ENCODE data around the gene BTG4.

BTG4 gene

DNA sequence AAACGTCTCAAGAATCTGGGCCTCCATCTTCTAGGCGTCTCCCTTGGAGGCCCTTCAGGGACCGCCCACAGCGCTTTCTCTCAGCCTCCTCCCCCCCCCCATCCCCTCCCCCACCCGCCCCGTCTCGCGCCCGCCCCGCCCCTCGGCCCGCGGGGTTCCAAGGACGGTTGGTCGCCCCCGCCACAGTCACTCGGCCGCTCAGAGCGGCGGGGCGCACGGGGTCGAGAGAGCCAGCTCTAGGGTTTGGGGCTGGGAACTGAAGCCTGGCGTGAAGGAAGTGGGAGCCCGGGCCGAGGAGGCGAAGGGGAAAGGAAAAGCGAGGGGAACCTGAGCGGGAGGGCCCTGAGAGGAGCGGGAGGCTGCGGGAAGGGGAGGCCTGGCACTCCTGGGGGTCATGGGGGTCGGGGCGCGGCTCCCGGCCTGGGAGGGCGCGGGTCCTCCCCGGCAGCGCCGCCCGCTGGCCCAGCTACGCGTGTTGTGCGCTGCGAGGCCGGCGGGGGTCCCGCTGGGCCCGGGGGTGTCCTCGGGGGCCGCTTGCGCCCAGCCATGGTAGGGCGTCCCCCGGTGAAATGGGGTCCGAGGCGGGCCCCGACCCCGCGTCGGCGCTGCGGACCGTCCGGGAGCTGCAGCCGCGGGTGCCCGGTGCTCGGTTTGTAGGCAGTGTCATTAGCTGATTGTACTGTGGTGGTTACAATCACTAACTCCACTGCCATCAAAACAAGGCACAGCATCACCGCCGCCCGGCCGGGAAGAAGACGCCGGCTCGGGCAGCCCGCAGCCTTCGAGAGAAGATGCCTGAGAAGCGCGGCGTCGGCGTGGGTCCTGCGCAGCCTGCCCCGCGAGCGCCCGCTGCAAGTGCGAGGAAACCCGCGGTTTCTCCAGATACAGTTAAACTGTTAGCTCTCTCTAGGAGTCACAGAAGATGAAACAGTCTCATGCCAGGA is at the start of gene BTG4:
Gene BTG4, minus strand, starts transcription at position 91 of the 944 bp plus-strand sequence. CDS start 13,610 bp downstream, outside the sequence.
- peak in 1 of 2 donors; percentile 46 for DNase-seq

GRCh38 chr11:111561791-111562325 is 49.7 kb upstream of the BTG4 start:
- DNase-seq = no peak

DNA sequence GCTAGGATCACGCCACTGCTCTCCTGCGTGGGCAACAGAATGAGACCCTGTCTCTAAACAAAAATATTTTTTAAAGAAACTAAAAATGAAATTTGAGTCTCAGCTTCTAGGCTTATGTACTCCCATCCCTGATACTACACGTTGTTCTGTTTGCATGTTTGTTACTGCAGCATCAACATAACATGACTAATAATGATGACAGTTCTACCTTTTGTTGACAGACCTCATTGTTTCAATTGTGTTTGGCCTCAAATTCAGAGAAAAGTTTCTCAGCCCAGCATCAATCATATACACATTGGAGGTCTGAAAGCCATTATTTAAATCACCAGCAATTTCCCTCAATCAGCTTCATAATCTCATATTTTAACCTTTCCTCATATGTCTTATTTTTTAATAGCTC is 49.1 kb upstream of the BTG4 start:
- no peak for DNase-seq

GRCh38 chr11:111560800-111561199 is 48.6 kb upstream of the BTG4 start:
- no peak for DNase-seq

GRCh38 chr11:111559800-111560464 is 47.7 kb upstream of the BTG4 start:
- DNase-seq = no peak

DNA sequence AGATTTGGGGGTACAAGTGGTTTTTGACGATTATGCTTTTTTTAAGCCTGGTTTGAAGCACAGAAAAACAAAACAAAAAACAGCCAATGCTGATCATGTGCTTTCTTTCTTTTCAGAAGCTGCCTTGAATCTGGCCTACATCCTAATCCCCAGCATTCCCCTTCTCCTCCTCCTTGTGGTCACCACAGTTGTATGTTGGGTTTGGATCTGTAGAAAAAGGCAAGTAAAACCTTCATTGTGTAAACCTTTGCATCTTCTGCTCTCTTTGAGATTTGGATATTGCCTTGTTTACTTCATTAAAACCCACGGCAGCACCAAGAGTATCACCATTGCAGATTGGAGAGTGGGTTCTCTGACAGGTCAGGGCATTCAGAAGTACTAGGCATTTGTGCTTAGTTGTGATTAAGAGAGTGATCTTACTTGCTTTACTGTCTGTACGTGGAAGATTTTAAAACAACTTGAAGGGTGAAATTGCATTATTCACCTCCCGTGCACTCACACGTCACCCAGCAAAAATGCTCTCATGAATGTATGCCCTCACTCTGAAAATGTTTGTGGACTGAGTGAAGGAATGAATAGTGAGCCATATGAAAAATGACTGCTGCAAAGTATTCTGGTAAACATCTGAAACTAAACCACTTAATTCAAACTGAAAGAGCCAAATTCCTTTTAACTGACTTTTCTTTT is 45.4 kb upstream of the BTG4 start:
- no peak for DNase-seq

- DNase-seq = no peak
These were observed 43.1 kb upstream of the BTG4 start for GRCh38 chr11:111555255-111555654.

DNA sequence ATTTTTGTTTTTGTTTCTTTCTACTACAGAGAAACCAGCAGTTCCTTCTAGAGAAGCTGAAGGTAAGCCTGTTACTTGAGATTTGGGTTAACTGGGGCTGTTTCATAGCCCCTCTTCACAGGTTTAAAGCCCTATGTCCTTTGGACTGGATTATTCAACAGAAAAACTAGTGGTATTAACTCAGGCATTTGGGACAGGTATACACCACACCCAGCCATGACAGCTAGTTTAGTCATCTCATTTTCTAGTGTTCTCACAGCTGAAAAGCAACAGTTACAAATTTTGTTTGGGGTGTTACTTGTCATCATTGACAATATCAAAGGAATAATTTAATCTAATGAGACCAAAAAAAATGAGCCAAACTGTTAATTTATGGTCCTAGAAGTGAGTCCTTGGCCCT is 42.3 kb upstream of the BTG4 start:
- DNase-seq = no peak

DNA sequence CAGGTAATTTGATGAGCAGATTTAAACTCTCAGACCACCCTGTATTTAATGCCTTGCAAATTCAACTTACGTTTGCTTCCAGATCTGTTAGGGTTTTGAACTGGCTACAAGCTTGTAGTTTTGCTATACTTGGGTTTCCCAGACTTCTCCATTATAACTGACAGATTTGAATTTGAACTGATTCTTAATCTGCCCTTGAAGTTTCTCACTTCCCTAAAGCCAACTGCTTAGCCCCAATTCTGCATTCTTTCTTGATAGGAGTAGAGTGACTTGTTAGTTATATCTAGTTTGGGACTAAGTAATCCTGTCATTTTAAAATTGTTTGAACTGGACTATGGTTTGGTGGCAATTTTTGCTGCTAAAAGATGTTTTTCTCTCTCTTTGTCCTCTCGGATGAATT is 38.1 kb upstream of the BTG4 start:
- DNase-seq = no peak

GRCh38 chr11:111549869-111550203 is 37.6 kb upstream of the BTG4 start:
- DNase-seq = no peak

- DNase-seq = no peak
These were observed 37.1 kb upstream of the BTG4 start for GRCh38 chr11:111549196-111549868.

DNA sequence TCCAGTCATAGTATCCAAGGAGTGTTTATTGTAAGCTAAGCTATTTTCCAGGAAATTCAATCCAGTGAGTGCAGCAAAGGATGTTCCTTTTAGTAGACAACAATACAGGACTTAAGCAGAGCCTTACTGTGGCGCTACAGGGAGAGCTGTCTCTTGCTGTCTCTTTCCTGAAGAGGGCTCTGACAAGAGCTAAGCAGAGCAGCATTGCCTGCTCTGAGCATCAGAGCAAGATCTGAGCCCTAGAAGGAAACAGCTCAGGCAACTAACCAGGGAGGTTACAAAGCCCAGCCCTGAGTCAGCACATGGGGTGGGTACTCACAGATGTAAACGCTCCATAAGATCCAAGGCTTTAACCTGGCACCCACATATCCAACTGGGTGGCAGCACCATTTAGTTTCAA is 36.3 kb upstream of the BTG4 start:
- DNase-seq = no peak

DNA sequence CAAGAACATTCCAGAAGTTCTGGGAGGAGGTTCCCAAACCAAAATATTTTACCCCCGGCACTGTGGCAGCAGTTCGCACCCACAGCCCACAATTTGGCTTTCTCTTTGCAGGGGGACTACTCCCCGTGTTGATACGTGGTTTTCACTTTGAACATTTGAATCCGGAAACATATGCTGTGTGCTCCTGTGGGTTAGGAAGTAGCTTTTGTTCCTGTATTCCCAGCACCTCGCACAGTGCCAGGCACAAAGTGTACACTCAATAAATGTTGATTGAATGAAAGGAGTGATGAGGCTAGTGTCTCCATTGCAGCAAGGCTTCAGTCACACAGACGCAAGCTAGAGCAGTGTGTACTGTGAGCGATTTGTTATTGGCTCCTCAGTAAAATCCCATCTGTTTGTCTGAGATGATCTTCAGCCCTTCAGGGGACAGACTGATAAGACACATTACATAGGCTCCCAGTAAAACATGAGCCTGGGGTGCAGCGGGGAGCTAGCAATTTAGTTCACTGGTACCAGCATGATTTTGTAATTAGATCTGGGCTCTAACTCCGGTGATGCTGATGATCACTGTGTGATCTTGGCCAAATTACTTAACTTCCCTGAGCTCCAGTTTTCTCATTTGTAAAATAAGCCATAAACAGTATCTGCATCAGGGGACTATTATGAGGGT is 30.6 kb upstream of the BTG4 start:
- DNase-seq = no peak

DNA sequence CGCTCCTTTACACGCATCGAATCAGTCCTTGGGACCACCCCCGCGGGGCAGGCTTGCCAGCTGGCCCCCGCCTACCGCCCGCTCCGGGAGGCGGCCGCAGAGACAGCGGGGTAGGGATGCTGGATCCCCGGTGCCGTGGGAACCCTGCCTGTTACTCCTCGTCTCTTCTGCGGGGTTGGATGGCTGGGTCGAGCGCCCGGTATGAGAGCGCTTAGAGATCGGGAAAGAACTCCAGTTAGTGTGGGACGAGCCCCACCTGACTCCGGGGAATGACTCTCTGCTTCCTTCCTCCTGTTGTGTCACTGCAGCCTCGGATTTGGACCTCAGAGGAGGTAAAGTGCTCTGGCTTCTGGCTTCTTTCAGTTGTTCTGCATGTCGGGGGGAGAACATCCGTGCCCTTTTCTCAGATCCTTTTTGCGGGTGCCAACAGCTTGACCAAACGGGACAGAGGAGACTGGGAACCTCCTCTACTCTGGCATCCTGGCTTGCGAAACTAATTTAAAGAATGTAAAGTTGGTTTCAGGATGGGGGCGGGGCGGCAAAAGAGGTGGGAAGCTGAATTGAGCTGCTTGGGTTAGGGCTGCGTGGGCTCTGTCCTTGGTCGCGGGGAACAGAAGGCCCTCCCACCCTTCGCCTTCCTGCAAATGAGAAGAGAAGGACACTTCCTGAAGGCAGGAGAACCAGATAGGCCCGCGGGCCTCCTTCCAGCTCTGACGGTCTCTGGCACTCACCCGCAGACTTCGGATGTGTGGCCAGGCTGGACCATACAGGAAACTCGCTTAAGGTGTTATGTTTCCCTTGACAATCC is 29.3 kb upstream of the BTG4 start:
- peak in 1 of 2 donors; percentile 16 for DNase-seq

GRCh38 chr11:111540937-111541253 is 28.7 kb upstream of the BTG4 start:
- DNase-seq = no peak

DNA sequence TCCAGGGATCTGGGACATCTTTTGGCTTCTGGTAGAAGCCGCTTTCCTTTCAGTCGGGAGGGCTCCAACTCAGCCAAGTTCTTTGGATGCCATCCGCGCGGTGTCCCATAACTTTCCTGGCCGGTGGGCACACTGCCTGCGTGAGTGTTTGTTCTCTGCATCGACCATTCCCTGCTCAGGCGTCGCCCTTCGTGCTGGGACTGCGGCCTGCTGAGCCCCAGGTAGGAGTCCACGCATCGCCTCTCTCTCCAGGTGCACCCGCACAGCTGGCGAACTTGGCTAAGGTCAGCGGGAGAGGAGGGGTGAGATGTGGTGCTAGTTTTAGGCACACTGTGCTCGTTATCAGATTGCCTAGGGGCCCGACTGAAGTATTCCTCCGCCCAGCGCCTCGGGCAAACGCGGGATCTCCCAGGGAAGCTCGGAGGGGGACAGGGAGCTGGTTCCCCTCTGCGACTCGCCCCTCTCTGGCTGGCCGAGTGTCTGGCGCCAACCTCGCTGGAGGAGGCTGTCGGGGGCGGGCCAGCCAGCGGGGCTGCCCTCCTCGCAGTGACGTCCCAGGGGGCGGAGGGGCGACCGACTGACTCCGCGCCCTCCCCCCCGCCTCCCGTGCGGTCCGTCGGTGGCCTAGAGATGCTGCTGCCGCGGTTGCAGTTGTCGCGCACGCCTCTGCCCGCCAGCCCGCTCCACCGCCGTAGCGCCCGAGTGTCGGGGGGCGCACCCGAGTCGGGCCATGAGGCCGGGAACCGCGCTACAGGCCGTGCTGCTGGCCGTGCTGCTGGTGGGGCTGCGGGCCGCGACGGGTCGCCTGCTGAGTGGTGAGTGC is 28.1 kb upstream of the BTG4 start, which contains the start of gene LAYN:
Gene LAYN, plus strand, starts transcription at position 607 of the 823 bp plus-strand sequence. Its CDS starts 124 bp downstream, at position 731.
- DNase-seq = peak in 1 of 2 donors; percentile 48

GRCh38 chr11:111539426-111540113 is 27.4 kb upstream of the BTG4 start:
- DNase-seq = no peak

DNA sequence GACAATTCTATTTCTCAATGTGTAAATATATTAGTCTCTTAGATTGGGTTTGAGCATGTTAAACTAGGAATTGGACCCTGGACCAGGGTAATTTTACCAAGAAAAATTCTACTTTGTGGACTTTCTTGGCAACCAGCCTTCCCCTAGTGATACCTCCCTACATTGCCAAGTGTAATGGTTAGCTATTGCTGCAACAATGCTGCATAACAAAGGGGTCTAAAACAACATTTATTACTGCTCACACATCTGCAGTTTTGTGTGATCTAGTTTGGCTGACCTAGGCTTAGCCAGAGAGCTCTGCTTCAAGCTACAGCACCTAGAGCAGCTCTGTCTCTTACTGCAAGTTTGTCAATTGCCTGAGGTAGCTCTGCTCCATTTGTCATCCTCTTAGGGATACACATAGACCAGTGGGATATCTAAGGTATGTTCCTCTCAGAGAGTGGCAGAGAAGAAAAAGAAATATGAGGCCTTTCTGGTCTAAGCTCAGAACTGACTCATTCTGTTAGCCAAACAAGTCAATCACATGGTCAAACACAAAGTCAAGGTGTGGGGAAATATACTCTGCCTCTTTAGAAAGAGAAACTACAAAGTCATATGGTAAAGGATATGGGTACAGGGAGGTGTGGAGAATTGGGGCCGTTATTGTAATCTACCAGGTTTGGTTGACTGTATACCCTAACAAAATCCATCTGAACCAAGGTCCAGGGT is 26.4 kb upstream of the BTG4 start:
- DNase-seq = no peak

- no peak for DNase-seq
These were observed 25.2 kb upstream of the BTG4 start for GRCh38 chr11:111537336-111537860.
